Activated CD8-positive, alpha-beta memory T cell treated with anti-CD3 and anti-CD28 coated beads, Interleukin-2, amount 50 U/mL, for 1 hour (primary cell): ENCODE results near the gene TP53I11.

Experiments
- DNase-seq: peaks from one replicate; pipeline ENCODE4 v3.0.0-alpha.2; 2020; ENCODE audit errors: extremely low read depth

Gene TP53I11

GRCh38 chr11:44978961-44979331, 28.3 kb upstream of the TP53I11 start:
- no peak for DNase-seq

GRCh38 chr11:44978274-44978960, 27.7 kb upstream of the TP53I11 start:
- no peak for DNase-seq

- no peak for DNase-seq
These were observed 26.9 kb upstream of the TP53I11 start for GRCh38 chr11:44977493-44977984.

DNA sequence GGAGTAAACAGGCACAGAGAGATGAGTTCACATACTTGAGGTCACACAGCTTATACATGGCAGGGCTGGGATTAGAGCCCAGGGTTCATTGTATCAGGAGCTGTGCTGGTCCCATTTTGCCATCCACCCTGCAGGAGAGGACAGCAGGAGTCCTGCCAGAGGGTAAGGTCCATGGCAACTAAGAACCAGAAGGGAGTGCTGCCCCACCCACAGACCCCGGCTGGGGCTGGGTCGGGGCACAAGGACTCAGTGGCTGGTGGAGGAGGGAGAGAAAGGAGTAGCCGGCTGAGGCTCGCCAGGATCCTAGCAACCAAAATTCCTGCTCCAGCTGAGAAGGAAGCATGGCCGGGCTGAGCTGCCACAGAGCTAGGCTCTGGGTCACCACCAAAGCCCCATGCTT, 25.9 kb upstream of the TP53I11 start:
- DNase-seq, result no peak

- DNase-seq, result no peak
These were observed 23.8 kb upstream of the TP53I11 start for GRCh38 chr11:44974402-44975000.

GRCh38 chr11:44973632-44974401, 23.1 kb upstream of the TP53I11 start:
- no peak for DNase-seq

DNA sequence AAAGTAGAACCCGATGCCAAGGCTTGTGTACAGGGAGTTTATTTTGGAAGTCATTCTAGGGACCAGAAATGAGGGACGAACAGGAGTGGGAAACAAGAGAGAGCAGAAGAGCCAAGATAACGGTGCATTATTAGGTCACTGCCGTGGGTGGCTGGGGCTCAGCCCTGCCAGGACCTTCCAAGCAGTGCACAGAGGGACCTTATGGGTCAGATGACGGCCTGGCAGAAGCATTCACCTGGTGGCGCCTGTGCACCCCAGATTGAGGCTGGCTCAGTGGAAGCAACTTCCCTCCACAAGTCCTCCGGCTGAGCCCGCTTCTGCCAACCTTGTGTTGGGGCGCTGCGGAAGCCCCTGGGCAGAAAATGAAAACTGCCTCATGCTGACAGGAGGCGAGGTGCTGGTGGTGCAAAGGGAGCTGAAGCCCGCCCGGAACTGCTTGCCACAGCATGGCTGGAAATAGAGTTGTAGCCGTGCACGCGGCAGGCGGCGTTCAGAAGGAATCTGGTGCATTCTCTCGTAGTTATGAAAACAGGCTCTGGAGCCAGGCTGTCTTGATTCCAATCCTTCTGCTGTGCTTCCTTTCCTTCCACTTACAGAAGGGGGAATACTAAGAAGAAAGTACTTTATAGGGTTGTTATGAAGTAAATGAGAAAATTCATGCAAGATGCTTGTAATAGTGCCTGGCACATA, 22.2 kb upstream of the TP53I11 start:
- DNase-seq, result no peak

GRCh38 chr11:44971185-44971584, 20.5 kb upstream of the TP53I11 start:
- DNase-seq, result no peak

GRCh38 chr11:44970293-44970692, 19.6 kb upstream of the TP53I11 start:
- DNase-seq, result no peak

DNA sequence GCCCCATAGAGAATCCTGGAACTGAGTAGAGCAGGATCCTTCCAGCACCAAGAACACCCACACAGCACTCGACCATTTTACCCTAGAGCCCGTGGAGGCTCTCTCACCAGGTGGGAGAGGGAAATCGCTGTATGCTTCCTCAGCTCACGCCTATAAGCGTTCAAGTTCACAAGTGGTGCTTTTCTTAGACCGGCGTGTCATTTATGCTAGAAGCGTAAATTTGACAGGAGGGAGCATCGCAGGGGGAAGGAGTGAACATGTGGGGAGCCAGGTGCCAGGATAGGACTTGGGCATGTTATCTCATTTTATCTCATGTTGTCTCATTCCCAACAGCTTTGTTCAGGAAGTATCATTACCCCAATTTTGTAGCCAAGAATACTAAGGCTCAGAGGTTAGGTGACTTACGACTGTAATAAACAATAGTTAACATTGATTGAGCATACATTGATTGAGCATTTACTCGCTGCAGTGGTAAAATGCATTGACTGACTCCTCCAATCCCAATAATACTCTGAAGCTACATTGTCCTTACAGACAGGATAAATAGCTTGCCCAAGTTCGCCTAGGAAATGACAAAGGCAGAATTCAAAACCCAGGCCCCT, 19.1 kb upstream of the TP53I11 start:
- no peak for DNase-seq

- no peak for DNase-seq
These were observed 17.8 kb upstream of the TP53I11 start for GRCh38 chr11:44968510-44968909.

- DNase-seq, result no peak
These were observed 17.3 kb upstream of the TP53I11 start for GRCh38 chr11:44967930-44968496.

- no peak for DNase-seq
These were observed 16.0 kb upstream of the TP53I11 start for GRCh38 chr11:44966694-44967093.

DNA sequence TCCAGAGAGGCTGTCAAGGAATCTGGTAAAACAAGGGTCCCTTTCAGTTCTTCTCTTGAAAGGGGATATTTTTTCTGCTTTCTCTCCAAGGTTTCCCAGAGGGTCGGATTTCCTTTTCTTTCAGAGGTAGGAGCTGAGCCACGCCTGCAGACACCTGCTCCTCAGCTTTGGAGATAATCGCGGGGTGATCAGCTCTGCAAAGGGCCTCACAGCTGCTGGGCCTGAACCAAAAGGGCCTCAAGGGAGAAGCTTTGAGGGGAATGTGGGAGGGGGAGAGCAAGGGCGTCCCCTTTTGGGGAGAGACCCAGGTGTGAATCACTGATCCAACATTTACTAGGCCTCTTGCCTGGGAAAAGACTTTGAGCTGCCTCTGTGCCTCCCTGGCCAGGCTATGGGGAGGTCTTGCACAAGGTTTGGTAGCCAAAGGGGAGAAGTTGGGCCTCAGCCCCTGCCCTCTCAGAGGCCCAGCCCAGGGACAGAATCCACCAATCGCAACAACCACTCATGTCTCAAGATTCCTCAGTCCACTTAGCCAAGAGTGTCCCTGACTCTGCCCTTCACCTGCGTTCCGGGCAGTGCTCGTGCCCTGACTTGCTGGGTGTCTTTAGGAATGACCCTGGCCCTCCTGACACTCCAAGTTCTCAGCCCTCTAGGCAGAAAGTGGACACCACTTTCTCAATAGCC, 14.0 kb upstream of the TP53I11 start:
- DNase-seq, result no peak

DNA sequence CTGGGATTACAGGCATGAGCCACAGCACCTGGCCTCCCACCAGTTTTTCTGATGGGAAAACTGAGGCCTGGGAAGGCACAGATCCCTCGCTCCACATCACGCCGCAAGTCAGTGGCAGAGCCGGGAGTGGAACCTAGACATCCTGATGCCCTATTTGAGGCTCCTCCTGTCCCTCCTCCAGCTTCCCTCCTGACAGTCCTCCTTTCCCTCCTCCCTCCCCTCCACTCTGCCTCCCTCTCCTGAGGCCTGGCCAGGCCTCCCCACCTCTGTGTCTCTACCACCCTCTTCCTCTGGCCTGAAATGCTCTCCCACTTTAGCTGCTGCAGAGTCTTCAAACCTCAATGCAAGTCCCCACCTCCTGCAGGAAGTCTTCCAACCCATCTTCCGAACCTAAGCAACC, 13.3 kb upstream of the TP53I11 start:
- no peak for DNase-seq

GRCh38 chr11:44963136-44963535, 12.5 kb upstream of the TP53I11 start:
- DNase-seq, result no peak

GRCh38 chr11:44962464-44962863, 11.8 kb upstream of the TP53I11 start:
- DNase-seq, result no peak

DNA sequence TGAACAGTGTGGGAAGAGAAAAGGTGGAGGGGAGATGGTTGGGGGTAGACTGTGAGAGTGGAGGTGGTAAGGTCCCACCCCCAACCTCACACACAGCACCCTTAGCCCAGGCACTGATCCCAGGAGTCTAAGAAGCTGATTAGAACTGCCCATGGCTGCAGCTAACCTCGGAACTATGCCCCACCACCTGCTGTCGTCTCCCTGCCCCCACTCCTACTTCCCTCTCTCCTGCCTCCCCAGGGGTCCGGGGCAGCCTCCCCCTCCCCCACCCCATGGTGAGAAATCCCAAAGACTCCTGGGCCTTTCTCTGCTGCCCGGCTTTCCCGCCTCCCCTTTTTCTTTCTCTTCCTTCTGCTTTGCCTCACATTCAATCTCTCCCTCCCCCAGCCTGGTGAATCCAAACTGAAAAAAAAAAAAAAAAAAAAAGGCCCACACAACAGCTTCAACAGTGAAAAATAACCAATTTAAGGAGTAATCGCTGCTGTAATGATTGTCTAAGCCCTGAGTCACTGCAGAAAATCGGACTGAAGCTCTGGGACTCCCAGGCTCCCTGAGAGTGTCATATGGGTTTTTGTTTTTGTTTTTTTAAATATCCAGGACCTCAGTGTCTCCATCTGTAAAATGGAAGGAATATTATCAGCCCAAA, 9.6 kb upstream of the TP53I11 start:
- no peak for DNase-seq

DNA sequence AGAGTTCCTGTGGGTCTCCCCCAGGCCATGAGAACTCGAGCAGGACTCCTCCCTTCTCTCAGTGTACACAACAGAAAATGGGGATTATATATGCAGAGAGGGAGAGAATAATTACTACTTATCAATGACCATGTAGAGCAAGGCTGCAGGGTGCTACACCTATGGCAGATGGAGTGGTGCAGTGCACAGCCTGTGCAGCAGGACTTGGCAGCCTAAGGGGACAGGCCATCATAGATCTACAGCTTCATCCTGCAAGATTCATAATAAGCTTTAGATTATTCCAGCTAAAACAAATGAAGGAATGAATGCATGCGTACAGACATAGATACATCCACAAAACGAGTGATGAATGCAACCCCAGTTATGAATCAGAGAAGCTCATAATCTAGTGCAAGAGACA, 8.4 kb upstream of the TP53I11 start:
- no peak for DNase-seq

GRCh38 chr11:44957776-44958564, 7.3 kb upstream of the TP53I11 start:
- no peak for DNase-seq
